ENCODE measurements around the gene SVIP.

SVIP gene

GRCh38 chr11:22829231-22830081 is at the start of gene SVIP:
SVIP (minus strand) TSS chr11:22829801; CDS start chr11:22829748, 53 bp downstream.
- peak; percentile 93 for DNase-seq (ENCODE audit: low spot score)

- DNase-seq (ENCODE audit: low spot score) = no peak
These were observed 49.0 kb upstream of the SVIP start for GRCh38 chr11:22878604-22879003.

- no peak for DNase-seq (ENCODE audit: low spot score)
These were observed 48.4 kb upstream of the SVIP start for GRCh38 chr11:22878039-22878438.

GRCh38 chr11:22875869-22876473 is 46.4 kb upstream of the SVIP start:
- DNase-seq (ENCODE audit: low spot score) = peak; percentile 80

GRCh38 chr11:22869325-22869724 is 39.7 kb upstream of the SVIP start:
- DNase-seq (ENCODE audit: low spot score) = no peak

- no peak for DNase-seq (ENCODE audit: low spot score)
These were observed 30.6 kb upstream of the SVIP start, which contains the start of gene CCDC179 for GRCh38 chr11:22860241-22860640. CCDC179 (minus strand) TSS chr11:22860474; CDS start chr11:22860421, 53 bp downstream.

GRCh38 chr11:22859756-22860155 is 30.2 kb upstream of the SVIP start:
- DNase-seq (ENCODE audit: low spot score) = no peak

GRCh38 chr11:22851477-22851876 is 21.9 kb upstream of the SVIP start:
- DNase-seq (ENCODE audit: low spot score) = no peak

GRCh38 chr11:22846726-22847125 is 17.1 kb upstream of the SVIP start:
- DNase-seq (ENCODE audit: low spot score) = no peak

GRCh38 chr11:22832315-22833015 is 2.9 kb upstream of the SVIP start:
- peak; percentile 21 for DNase-seq (ENCODE audit: low spot score)

GRCh38 chr11:22830082-22830414 is 447 bp upstream of the SVIP start:
- no peak for DNase-seq (ENCODE audit: low spot score)

GRCh38 chr11:22828373-22828772 is 1.2 kb downstream of the SVIP start:
- no peak for DNase-seq (ENCODE audit: low spot score)

GRCh38 chr11:22822203-22822602 is 7.4 kb downstream of the SVIP start:
- DNase-seq (ENCODE audit: low spot score) = no peak

- DNase-seq (ENCODE audit: low spot score) = no peak
These were observed 19.7 kb downstream of the SVIP start for GRCh38 chr11:22809893-22810292.

- no peak for DNase-seq (ENCODE audit: low spot score)
These were observed 20.9 kb downstream of the SVIP start for GRCh38 chr11:22808571-22809197.

- no peak for DNase-seq (ENCODE audit: low spot score)
These were observed 21.6 kb downstream of the SVIP start for GRCh38 chr11:22807855-22808570.

- DNase-seq (ENCODE audit: low spot score) = no peak
These were observed 22.2 kb downstream of the SVIP start for GRCh38 chr11:22807391-22807790.

GRCh38 chr11:22802861-22803260 is 26.7 kb downstream of the SVIP start:
- DNase-seq (ENCODE audit: low spot score) = no peak

- DNase-seq (ENCODE audit: low spot score) = no peak
These were observed 29.1 kb downstream of the SVIP start for GRCh38 chr11:22800482-22800881.

GRCh38 chr11:22798901-22799300 is 30.7 kb downstream of the SVIP start:
- no peak for DNase-seq (ENCODE audit: low spot score)

GRCh38 chr11:22797047-22797446 is 32.6 kb downstream of the SVIP start:
- no peak for DNase-seq (ENCODE audit: low spot score)

GRCh38 chr11:22795914-22796313 is 33.7 kb downstream of the SVIP start:
- no peak for DNase-seq (ENCODE audit: low spot score)
